Esophagus mucosa (tissue), 1 donor: ENCODE data around the gene TRAF2. TPM values are rescaled to one million over a fixed set of nuclear protein-coding genes. Genes with fewer than 3 reads are reported as not detected.
"Not testable (repeated sequence)": the region's sequence is repeated elsewhere in the genome, so short reads cannot be mapped to it uniquely, and the experiment has no call there.

ENCODE experiments used
- ATAC-seq: fragments of 200-7000 bp; cut with Tn5 transposase; one replicate; pipeline ENCODE4 v1.9.1; 2020
- total RNA-seq: library from RNA; stranded (reverse); gene quantifications from one replicate; pipeline ENCODE4 v1.2.4, GENCODE V29; 2023
- donor health status: DM: yes; HTN: yes; CAD: no.

Gene TRAF2, protein sequence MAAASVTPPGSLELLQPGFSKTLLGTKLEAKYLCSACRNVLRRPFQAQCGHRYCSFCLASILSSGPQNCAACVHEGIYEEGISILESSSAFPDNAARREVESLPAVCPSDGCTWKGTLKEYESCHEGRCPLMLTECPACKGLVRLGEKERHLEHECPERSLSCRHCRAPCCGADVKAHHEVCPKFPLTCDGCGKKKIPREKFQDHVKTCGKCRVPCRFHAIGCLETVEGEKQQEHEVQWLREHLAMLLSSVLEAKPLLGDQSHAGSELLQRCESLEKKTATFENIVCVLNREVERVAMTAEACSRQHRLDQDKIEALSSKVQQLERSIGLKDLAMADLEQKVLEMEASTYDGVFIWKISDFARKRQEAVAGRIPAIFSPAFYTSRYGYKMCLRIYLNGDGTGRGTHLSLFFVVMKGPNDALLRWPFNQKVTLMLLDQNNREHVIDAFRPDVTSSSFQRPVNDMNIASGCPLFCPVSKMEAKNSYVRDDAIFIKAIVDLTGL
- 11.1 TPM for total RNA-seq

DNA sequence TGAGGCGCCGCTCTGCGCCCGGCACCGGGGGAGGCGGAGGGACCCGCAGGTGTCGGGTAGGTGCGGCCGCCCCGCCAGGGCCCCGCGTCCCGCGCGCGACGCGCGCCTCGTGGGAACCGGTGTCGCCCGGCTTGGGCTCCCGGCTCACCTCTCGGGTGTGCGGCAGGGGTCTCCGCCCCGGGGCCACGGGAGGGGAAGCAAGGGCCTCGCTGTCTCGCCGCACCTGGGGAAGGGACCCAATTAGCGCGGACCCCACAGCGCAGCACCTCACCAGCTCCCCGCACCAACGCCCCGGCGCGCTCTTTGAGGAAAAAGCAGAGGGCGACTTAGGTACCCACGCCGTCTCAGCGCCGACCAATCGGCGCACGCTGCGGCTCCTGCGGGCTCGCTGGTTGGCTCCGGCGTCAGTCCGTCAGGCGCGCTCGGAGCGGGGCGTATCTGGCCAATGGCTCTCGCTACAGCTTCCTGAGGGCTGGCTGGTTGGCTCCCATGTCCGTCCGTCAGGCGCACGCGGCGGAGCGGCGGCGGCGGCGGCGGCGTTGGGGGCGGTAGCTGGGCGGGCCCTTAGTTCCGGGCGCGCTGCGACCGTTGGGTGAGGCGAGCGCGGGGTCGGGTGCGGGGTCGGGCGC, at the start of gene TRAF2:
TSS of gene TRAF2 (plus strand) at position 567 of the 629 bp plus-strand sequence. CDS start 12,225 bp downstream, outside the sequence.
- peak; percentile 93 for ATAC-seq

DNA sequence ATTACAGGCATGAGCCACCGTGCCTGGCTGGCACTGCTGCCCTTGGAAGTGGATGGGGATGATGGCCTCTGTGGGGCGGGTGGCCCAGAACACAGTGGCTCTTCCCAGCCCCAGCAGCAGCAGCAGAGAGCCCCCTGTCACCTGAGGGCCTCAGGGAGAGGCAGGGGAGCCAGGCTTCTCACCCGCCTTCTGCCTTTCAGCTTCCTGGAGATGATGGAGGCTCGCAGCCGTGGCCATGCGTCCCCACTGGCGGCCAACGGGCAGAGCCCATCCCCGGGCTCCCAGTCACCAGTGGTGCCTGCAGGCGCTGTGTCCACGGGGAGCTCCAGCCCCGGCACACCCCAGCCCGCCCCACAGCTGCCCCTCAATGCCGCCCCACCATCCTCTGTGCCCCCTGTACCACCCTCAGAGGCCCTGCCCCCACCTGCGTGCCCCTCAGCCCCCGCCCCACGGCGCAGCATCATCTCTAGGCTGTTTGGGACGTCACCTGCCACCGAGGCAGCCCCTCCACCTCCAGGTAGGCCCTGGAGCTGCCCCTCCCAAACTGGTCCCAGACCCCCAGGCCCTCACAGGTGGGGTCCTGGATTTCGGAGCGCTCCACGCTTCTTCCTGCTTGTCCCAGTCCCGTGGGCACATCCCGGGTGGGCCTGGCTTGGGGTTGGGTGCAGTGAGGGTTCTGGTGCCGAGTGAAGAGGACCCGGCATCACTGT, 49.0 kb upstream of the TRAF2 start:
- no peak for ATAC-seq

DNA sequence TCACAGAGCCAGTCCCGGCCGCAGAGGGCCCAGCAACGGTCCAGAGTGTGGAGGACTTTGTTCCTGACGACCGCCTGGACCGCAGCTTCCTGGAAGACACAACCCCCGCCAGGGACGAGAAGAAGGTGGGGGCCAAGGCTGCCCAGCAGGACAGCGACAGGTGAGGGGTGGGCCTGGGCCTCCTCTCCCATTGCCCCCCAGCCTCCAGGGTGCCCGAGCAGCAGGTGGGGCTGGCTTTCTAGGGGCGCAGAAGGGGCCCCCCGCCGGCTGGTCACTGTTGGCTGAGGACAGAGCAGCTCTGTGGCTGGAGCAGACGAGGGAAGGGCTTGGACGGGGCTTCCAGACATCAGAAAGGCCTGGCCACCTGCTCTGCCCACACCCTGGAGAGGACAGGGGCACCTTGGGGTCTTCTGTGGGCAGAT, 48.4 kb upstream of the TRAF2 start:
- not testable (repeated sequence) for ATAC-seq

DNA sequence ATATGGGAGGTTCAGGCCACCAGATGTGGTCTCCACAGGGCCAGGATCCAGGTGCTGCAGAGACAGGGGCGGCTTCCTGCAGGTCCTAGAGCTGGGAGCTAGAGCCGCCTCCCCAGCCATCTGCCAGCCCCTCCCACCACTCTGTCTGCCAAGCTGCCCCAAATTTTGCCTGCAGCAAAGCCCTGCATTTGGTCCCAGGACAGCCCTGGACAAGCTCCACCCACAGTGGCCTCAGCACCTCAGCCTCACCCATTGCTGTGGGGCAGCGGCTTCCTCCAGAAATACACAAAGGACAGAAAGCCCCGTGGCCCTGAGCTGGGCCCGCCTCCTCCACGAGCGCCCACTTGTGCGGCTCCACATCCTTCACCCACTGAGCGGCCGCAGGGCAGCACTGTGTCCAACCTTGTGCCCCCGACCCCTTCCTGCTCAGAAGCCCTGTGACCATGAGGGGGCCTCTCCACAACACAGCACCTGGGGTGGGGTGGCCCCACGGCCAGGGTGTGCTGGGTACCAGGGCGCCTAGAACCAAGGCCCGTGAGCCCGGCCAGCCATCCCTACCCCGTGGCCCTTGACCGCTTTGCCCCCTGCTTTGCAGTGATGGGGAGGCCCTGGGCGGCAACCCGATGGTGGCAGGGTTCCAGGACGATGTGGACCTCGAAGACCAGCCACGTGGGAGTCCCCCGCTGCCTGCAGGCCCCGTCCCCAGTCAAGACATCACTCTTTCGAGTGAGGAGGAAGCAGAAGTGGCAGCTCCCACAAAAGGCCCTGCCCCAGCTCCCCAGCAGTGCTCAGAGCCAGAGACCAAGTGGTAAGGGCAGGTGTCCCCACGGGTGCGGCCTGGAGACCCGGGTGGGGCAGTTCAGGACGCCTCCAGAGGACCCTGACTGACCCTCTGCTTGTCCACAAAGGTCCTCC, 47.7 kb upstream of the TRAF2 start:
- ATAC-seq = no peak

DNA sequence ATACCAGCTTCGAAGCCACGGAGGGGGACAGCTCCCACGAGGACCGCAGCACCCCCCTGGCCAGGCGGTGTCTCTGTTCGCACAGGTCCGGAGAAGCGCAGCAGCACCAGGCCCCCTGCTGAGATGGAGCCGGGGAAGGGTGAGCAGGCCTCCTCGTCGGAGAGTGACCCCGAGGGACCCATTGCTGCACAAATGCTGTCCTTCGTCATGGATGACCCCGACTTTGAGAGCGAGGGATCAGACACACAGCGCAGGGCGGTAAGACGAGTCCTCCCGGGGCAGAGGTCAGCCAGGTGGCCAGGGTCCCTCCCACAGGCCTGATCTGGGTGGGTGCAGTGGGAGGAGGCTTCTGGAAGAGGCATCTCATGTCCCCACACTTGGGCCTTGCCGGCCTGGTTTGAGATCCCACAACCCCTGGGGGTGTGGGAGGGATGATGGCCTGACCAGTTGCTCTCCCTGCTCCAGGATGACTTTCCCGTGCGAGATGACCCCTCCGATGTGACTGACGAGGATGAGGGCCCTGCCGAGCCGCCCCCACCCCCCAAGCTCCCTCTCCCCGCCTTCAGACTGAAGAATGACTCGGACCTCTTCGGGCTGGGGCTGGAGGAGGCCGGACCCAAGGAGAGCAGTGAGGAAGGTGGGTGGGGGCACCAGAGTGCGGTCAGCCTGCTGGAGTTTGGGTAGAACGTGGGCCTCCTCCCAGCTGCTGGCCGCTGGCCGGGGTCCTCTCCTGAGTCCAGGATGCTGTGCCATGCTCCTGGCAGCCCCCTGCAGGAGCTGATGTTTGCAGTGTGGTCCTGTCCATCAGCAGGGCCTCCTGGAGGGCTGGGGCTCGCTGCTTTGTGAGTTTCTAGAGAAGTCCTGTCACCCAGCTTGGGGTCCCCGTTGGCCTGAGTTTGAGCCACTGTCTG, 46.8 kb upstream of the TRAF2 start:
- ATAC-seq = no peak

DNA sequence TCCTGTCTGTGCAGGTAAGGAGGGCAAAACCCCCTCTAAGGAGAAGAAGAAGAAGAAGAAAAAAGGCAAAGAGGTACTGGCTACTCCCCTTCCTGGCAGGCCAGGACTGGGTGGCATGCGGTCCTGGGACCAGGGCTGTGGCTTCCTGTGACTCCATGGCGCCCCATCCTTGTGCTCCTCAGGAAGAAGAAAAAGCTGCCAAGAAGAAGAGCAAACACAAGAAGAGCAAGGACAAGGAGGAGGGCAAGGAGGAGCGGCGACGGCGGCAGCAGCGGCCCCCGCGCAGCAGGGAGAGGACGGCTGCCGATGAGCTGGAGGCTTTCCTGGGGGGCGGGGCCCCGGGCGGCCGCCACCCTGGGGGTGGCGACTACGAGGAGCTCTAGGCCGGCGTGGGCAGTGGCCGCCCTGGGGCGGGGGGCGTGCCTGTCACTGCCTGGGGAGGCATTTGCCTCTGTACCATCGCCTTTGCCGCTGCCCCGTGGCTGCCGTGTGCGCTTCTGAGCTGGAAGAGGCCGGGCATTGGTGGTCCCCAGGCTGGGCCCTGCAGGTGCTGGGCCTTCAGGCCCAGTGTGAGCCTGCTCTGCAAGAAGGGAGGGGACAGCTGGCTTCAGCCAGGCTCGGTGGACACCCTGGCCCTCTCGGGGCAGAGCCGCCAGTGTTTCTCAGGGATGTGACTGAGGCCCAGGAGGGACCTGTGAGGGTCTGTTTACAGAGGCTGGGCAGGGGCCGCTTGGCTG, 46.0 kb upstream of the TRAF2 start:
- no peak for ATAC-seq

DNA sequence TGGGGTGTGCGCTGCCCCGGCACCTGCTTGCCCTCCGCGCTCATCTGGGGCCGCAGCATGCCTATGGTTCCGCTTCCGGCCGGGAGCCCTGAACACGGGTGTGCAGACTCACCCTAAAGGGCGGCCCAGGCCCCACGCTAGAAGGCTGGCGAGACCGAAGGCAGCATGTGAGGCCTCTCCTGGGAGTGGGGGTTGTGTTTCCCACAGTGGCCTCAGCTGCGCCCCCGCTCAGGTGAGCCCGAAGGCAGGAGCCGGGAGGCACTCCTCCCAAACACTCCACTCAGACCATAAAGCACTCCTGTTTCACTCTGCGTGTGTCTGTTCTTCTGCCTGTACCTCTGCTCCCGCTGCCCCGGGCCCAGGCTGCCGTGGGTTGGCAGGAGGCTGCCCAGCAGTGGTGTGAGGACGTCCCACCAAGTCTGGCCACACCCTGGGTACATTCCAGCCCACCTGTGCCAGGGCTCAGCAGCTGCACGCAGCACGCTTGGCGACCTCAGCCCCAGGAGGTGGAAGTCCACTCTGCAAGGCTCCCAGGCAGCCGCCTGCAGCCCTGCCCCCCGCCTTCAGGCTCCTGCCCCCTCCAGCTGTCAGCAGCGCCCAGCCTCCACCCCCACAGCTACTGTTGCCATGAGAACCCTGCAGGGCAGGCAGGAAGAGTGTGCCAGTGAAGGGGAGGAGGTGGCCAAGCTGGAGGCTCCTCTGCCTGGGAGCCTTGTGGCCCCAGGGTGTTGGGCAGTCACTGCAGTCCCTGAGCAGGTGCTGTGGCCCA, 45.3 kb upstream of the TRAF2 start:
- peak; percentile 2 for ATAC-seq

DNA sequence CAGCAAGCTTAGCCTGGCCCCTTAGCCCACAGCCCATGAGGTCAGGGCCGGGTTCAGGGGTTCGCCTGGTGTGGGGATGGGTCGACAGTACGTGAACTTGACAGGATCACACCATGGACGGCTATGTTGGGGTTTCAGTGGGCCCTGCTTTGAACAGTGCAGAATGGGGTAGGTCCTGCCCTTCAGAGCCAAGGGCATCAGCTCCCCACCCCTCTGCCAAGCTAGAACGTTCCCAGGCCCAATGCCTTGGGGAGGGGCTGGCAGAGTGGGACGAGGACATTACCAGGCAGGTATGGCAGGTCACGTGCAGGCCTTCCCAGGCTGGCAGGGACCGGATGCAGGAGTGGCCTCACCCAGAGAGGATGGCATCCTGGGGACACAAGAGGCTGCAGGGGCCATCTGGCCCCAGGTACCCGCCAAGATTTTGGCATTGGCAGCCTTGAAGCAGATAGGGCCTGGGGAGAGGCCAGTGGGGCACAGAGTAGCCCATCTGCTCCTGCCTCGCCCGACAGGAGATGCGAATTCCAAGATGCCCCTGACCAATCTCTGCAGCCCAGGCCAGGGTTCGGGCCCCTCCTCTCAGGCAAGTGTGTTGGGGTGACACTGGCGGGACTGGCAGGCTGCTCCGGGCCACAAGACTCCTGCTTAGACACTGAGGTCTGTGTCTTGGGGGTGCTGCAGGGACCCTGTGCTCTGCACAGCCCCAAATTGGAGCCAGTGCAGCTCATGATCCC, 44.5 kb upstream of the TRAF2 start:
- peak; percentile 3 for ATAC-seq

DNA sequence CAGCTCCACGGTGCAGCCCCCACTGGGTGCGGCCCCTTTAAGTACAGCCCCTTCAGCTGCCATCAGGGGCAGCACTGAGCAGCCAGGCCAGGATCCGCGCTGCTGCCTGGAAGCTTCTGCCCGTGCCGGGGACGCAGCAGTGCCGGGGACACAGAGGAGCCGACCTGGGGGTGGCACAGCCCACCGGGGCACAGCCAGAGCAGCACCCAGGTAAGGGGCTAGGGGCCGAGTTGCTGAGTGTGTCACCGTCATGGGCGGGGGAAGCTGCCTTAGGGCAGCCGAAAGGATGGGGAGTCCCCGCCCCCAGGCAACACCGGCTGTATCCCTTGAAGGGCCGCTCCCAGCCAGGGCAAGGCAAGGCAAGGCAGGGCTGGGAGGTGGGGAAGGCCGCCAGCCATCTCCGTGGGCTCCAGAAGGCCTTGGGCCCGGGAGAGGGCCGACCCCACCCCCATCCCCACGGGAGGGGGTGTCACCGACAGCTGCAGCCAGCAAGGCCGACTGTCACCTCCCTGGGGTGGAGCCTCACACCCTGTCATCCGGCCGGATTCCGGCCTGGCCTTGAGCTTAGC, 43.9 kb upstream of the TRAF2 start, which contains the start of gene AJM1:
TSS of gene AJM1 (plus strand) at position 99 of the 569 bp plus-strand sequence. CDS start 1,937 bp downstream, outside the sequence.
- peak; percentile 64 for ATAC-seq

DNA sequence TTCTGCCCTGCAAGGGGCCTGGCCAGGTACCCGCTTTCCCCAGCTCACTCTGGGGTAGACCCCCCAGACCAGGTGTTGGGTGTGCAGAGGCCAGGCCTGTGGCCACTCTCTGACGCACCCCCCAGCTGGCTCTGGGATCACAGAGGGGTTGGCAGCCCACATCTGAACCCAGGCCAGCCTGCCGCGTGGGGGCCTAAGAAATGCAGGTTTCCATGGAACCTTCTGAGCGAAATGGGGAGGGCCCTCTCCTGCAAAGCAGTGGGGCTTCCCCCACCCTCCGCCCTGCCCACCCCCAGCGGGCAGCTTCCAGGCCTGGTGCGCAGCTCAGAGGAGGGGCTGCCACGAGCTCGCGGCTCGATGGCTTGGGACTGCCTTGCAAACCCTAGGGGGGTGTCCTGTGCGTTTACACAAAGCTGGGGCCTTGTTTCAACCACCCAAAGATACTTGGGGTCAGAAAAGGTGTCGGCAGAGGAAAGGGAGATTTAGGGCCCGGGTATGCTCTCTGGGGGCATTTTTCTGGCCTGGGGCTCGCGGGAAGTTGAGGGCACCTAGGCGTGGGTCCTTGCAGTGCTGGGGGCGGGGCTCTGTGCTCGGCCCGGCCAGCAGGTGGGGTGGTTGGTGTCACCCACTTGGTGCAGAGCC, 43.0 kb upstream of the TRAF2 start:
- ATAC-seq = not testable (repeated sequence)

DNA sequence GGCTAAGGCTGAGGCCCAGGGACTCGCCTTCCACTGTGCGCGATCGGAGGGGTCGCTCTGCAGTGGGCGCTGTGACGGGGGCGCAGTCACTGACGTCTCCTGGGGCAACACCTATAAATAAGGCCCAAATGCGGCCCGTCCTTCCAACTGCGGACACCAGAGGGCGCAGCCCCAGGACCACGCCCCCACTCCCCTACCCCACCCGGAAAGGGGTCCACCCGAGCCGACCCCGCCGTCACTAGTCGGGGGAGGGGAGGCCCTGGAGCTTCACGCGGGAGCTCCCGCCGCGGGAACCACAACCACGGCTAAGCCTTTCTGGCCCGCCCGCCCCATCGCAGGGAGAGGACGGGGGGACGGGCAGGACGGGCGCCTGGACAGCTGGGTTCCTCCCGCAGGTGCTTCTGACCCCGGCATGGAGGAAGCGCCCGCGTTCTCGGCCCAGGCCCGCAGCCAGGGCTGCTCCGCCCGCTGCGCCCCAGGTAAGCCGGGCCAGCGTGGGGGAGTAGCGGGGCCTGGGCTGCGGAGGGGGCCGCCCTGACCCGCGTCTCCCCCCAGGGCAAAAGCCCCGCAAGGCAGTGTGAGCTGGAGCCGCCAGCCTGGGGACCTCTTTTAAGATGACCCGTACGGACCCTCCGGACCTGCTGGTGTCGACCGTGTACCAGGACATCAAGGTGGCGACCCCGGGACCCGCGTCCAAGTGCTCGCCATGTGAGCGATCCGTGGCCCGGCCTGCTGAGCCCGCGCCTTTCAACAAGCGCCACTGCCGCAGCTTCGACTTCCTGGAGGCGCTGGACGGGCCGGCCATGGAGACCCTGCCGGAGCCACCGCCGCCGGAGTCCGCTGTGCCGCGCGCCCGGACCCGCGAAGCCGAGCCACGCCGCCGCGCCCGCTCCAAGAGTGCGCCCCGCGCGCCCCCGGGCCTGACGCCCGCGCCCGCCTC, 42.2 kb upstream of the TRAF2 start:
- not testable (repeated sequence) for ATAC-seq

DNA sequence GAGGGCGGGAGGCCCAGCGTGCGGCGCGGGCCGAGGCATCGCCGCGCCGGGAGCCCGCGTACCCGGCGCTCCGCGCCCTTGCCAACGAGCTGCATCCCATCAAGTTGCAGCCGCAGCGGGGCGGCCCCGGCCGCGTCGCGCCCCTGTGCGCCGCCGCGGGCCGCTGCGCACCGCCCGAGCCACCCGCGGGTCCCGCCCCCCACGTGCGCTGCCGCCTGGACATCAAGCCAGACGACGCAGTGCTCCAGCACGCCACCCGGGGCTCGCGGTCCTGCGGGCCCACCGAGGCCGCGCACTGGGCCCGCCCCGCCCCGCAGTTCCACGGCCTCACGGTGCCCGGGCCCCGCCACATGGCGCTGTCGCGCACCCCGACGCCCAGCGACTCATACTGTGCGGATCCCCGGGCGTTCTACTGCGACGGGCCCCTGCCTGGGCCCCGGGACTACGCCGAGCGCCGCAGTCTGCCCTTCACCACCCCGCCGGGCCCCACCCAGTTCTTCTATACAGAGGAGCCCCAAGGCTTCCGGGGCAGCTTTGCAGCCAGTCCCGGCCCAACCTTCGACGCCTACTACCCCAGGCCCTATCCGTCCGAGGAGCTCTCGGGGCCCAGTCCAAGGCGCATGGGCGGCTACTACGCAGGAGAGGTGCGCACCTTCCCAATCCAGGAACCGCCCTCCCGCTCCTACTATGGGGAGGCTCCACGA, 41.4 kb upstream of the TRAF2 start:
- ATAC-seq = no peak

DNA sequence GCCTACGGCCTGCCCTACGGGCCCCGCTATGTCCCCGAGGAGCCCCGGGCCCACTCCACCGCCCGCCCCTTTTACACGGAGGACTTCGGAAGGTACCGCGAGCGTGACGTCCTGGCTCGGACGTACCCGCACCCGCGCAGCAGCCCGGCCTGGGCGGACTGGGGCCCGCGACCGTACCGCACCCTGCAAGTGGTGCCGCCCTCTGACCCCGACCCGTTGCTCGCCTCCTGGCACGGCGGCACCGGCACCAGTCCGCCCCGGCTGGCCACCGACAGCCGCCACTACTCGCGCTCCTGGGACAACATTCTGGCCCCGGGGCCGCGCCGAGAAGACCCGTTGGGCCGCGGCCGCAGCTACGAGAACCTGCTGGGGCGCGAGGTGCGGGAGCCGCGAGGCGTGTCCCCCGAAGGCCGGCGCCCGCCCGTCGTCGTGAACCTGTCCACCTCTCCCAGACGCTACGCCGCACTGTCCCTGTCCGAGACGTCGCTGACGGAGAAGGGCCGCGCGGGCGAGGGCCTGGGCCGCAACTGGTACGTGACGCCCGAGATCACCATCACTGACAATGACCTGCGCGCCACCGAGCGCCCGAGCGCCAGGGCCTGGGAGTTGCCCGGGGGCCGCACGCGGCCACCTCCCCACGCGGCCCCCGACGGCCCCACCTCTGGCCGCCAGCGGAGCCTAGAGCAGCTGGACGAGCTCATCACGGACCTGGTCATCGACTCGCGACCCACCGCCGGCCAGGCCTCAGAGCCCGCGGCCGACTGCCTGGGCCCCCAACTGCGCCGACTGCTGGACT, 40.7 kb upstream of the TRAF2 start:
- no peak for ATAC-seq

DNA sequence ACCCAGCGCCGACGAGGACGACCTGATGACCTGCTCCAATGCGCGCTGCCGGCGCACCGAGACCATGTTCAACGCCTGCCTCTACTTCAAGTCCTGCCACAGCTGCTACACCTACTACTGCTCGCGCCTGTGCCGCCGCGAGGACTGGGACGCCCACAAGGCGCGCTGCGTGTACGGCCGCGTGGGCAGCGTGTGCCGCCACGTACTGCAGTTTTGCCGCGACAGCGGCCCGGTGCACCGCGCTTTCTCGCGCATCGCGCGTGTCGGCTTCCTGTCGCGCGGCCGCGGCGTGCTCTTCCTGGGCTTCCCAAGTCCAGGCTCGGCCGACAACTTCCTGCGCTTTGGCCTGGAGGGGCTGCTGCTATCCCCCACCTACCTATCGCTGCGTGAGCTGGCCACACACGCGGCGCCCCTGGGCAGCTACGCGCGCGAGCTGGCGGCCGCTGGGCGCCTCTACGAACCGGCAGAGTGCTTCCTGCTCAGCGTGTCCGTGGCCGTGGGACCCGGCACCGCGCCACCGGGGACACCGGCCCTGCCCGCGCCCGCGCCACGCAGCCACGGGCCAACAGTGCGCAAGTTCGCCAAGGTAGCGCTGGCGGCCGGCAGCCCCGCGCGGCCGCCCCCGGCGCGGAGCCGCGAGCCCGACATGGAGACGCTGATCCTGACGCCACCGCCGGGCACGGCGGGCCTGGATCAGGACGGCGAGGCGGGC, 39.8 kb upstream of the TRAF2 start:
- ATAC-seq = no peak
